B cell (primary cell): ENCODE data around the gene SMTNL2. TPM values are rescaled to one million over a fixed set of nuclear protein-coding genes. Genes with fewer than 3 reads are reported as not detected.

Source experiments
- ATAC-seq: fragments of 200-7000 bp; cut with Tn5 transposase; one replicate; pipeline ENCODE4 v1.10.0; 2021; ENCODE audit warnings: low read depth, mild to moderate bottlenecking, moderate number of reproducible peaks, moderate library complexity
- CTCF ChIA-PET: fragments of 350-600 bp; sonication (Branson Sonifier 250); formaldehyde crosslinking; loops from one replicate; lab custom pipeline; 2021; ENCODE audit warnings: antibody characterized with exemption, inconsistent platforms; lab: Charles Lee
- POLR2A ChIA-PET: fragments of 350-600 bp; sonication (Branson Sonifier 250); formaldehyde crosslinking; loops from one replicate; lab custom pipeline; 2021; ENCODE audit warnings: antibody characterized with exemption; lab: Charles Lee
- DNase-seq: peaks from one replicate; pipeline ENCODE4 v3.0.0; 2013
- H2AFZ ChIP-seq: 2 replicates; pipeline ENCODE4 v1.6.1; 2012; ENCODE audit warnings: mild to moderate bottlenecking, low read depth, low read length; ENCODE audit not compliant: insufficient read depth, poor library complexity, severe bottlenecking
- H3K27ac ChIP-seq, 2 donors: 1 replicate in 1 of 2; 2 replicates in 1 of 2; pipeline ENCODE4 v1.5.1; 2012 to 2013; ENCODE audit warnings: low read length in 2 of 2, mild to moderate bottlenecking in 2 of 2, moderate library complexity in 1 of 2
- H3K27me3 ChIP-seq, 4 experiments: fragments of 200-600 bp in 1 of 4; sonication (generic) in 1 of 4; replicated peaks in 1 of 4; 1 replicate in 2 of 4; 2 replicates in 2 of 4; pipeline versions ENCODE4 v1.6.1 to v1.7.0; 2013 to 2016; ENCODE audit warnings: low read length in 3 of 4, mild to moderate bottlenecking in 2 of 4, mixed read lengths in 1 of 4, moderate library complexity in 1 of 4; ENCODE audit not compliant: insufficient read depth in 4 of 4, control insufficient read depth in 3 of 4; ENCODE audit errors: control extremely low read depth in 1 of 4
- H3K36me3 ChIP-seq, 2 experiments: replicated peaks in 1 of 2; 1 replicate in 1 of 2; 2 replicates in 1 of 2; pipeline versions ENCODE4 v1.6.1 to v1.7.1; 2013; ENCODE audit warnings: low read length in 1 of 2; ENCODE audit not compliant: insufficient read depth in 2 of 2, control insufficient read depth in 1 of 2; ENCODE audit errors: control extremely low read depth in 1 of 2, extremely low read depth in 1 of 2
- H3K4me1 ChIP-seq, 2 donors: fragments of 200-600 bp in 1 of 2; sonication (generic) in 1 of 2; 1 replicate in 1 of 2; 2 replicates in 1 of 2; pipeline versions ENCODE4 v1.5.1 to v1.6.1; 2013 to 2017; ENCODE audit warnings: low read length in 2 of 2; ENCODE audit not compliant: control insufficient read depth in 2 of 2, insufficient read depth in 2 of 2
- H3K4me2 ChIP-seq: replicated peaks from 2 replicates; pipeline ENCODE3; 2012; ENCODE audit warnings: mild to moderate bottlenecking, low read depth, low read length; ENCODE audit not compliant: poor library complexity, severe bottlenecking
- H3K4me3 ChIP-seq, 5 experiments: fragments of 200-600 bp in 1 of 5; sonication (generic) in 1 of 5; 1 replicate in 3 of 5; 2 replicates in 2 of 5; pipeline versions ENCODE4 v1.5.1 to v1.7.0; 2011 to 2016; ENCODE audit warnings: low read length in 4 of 5, mild to moderate bottlenecking in 4 of 5, low read depth in 2 of 5, control low read depth in 1 of 5, moderate library complexity in 1 of 5; ENCODE audit not compliant: insufficient read depth in 1 of 5; ENCODE audit errors: control extremely low read depth in 1 of 5, extremely low read depth in 1 of 5
- H3K79me2 ChIP-seq: fragments of 200-600 bp; sonication (generic); one replicate; pipeline ENCODE4 v1.6.0; 2016; ENCODE audit warnings: low read length; ENCODE audit not compliant: control insufficient read depth, insufficient read depth
- H3K9ac ChIP-seq: fragments of 200-600 bp; sonication (generic); 2 replicates; pipeline ENCODE4 v1.6.1; 2017; ENCODE audit warnings: mild to moderate bottlenecking, low read length, moderate library complexity
- H3K9me3 ChIP-seq, 3 donors: one replicate each; pipeline versions ENCODE4 v1.6.1 to v1.7.1; 2013; ENCODE audit warnings: low read length in 2 of 3; ENCODE audit not compliant: control insufficient read depth in 2 of 3, insufficient read depth in 1 of 3; ENCODE audit errors: control extremely low read depth in 1 of 3
- H4K20me1 ChIP-seq: 2 replicates; pipeline ENCODE4 v1.6.0; 2012; ENCODE audit warnings: mild to moderate bottlenecking, low read length; ENCODE audit not compliant: insufficient read depth, control insufficient read depth, poor library complexity, severe bottlenecking
- H3K27ac Mint-ChIP-seq: one replicate; pipeline ENCODE4 v1.8.0; 2021; ENCODE audit warnings: mixed read lengths
- H3K27me3 Mint-ChIP-seq: one replicate; pipeline ENCODE4 v1.8.0; 2021; ENCODE audit warnings: mixed read lengths
- H3K4me1 Mint-ChIP-seq: one replicate; pipeline ENCODE4 v1.8.0; 2021; ENCODE audit warnings: mixed read lengths
- H3K4me3 Mint-ChIP-seq: one replicate; pipeline ENCODE4 v1.8.0; 2021; ENCODE audit warnings: mixed read lengths
- H3K9me3 Mint-ChIP-seq: one replicate; pipeline ENCODE4 v1.8.0; 2022; ENCODE audit warnings: mixed read lengths; ENCODE audit not compliant: insufficient read depth
- EZH2 ChIP-seq: IDR thresholded peaks from 2 replicates; pipeline ENCODE4 v1.6.1; 2012; ENCODE audit warnings: borderline replicate concordance, low read depth, mild to moderate bottlenecking, moderate library complexity, low read length; ENCODE audit not compliant: insufficient read depth, poor library complexity, severe bottlenecking
- WGBS: methylation state at CpG from one replicate; pipeline ENCODE4 v1.1.5; 2013; ENCODE audit warnings: missing lambda C conversion rate; ENCODE audit not compliant: insufficient coverage; 5-methylcytosine and 5-hydroxymethylcytosine counted together
- intact Hi-C: fragments of 100-400 bp; cut with micrococcal nuclease; formaldehyde crosslinking; loops from one replicate; pipeline ENCODE4 v1.10.0; 2022
- polyA plus RNA-seq: library from polyadenylated mRNA; depleted of rRNA; stranded (reverse); fragments of >200 nt; gene quantifications from 2 replicates; pipeline ENCODE4 v1.2.3, GENCODE V29; 2012
- total RNA-seq, 2 donors: library from RNA; stranded (reverse); fragments of 120-200 nt in 1 of 2; gene quantifications; 1 replicate in 1 of 2; 2 replicates in 1 of 2; pipeline versions ENCODE4 v1.2.3 to v1.2.4, GENCODE V29; 2013 to 2022
- TF ChIP-seq, protein P1 (sequence below): fragments of 200-600 bp; IDR thresholded peaks from one replicate; pipeline ENCODE4 v1.8.0; 2022; ENCODE audit warnings: antibody characterized with exemption, mild to moderate bottlenecking

Gene SMTNL2
- total and polyA plus RNA-seq, 2 donors (not counting 1 experiment from before 2014, with no cell fraction given) = not detected

- no peak overlapping the region for H3K4me3 Mint-ChIP-seq
- ChIA-PET POLR2A (no interaction called here), CTCF (no interaction called here)
- H3K4me2 ChIP-seq = no peak overlapping the region
- no peaks in the 10 kb centered on the region for H3K27me3 ChIP-seq
- peaks cover 0 to 80% of the 10 kb centered on the region in 2 experiments for H3K36me3 ChIP-seq
- intact Hi-C loops = no loop called here
- no peak overlapping the region for H3K9ac ChIP-seq
- H3K4me3 ChIP-seq = no peak overlapping the region
- 91% methylated on average over 18 of the region's 19 CpGs for WGBS
- H3K9me3 ChIP-seq = no peaks in the 10 kb centered on the region
- H2AFZ ChIP-seq = no peak overlapping the region
- no peak for TF ChIP-seq EZH2
- TF ChIP-seq, protein P1, sequence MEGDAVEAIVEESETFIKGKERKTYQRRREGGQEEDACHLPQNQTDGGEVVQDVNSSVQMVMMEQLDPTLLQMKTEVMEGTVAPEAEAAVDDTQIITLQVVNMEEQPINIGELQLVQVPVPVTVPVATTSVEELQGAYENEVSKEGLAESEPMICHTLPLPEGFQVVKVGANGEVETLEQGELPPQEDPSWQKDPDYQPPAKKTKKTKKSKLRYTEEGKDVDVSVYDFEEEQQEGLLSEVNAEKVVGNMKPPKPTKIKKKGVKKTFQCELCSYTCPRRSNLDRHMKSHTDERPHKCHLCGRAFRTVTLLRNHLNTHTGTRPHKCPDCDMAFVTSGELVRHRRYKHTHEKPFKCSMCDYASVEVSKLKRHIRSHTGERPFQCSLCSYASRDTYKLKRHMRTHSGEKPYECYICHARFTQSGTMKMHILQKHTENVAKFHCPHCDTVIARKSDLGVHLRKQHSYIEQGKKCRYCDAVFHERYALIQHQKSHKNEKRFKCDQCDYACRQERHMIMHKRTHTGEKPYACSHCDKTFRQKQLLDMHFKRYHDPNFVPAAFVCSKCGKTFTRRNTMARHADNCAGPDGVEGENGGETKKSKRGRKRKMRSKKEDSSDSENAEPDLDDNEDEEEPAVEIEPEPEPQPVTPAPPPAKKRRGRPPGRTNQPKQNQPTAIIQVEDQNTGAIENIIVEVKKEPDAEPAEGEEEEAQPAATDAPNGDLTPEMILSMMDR = no peak
- no peaks in the 10 kb centered on the region for H3K27me3 Mint-ChIP-seq
- no peak overlapping the region for H3K27ac ChIP-seq
- H3K79me2 ChIP-seq = no peaks in the 10 kb centered on the region
- ATAC-seq (no peak), DNase-seq (no peak)
- no peak overlapping the region for H3K27ac Mint-ChIP-seq
- no peaks in the 10 kb centered on the region for H3K9me3 Mint-ChIP-seq
- no peaks in the 10 kb centered on the region for H4K20me1 ChIP-seq
- no peaks in the 10 kb centered on the region for H3K4me1 Mint-ChIP-seq
- H3K4me1 ChIP-seq = no peaks in the 10 kb centered on the region
Measured at GRCh38 chr17:4543557-4544026, 40.7 kb upstream of the SMTNL2 start.

DNA sequence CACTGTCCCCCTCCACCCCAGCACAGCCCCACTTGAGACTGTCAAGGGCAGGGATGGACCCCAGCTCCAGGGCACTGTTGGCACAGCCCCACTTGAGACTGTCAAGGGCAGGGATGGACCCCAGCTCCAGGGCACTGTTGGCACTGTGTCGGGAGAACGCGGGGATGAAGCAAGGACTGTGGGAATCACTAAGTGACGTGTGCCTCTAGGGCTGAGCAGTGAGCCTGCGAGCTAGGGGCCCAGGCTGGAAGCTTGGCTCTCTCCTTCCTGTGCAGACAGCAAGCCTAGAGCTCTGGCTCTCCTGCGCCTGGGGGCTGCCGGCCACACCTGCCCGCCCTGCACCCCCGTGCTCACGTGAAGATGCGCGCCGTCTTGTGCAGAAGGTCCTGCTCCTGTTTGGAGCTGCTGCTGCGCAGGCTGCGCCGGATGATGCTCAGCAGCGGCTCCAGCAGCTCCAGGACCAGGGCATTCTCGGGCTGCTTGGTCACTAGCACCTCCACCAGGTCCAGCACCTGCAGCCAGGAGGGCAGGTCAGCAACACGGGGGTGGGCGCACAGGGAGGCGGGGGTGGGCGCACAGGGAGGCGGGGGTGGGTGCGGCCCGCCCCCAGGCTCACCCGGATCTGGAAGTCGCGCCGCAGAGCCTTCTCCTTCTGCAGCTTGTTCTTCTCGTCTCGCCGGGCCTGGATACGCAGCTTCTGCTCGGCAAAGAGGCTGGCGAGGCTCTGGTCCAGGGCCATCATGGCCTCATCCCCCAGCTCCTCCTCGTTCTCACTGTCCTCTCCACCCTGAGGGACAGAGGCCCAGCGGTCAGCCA is 40.0 kb upstream of the SMTNL2 start:
- no peaks in the 10 kb centered on the region for H4K20me1 ChIP-seq
- no peak overlapping the region for H3K27ac ChIP-seq
- H3K36me3 ChIP-seq = peaks cover 0 to 83% of the 10 kb centered on the region in 2 experiments
- POLR2A ChIA-PET = interaction anchor here (0.6 kb wide), 1 partner anchor 137 kb away, joined by 3 read pairs; no protein-coding TSS in a partner anchor
- intact Hi-C loops = no loop called here
- Mint-ChIP-seq H3K27me3 (no peaks in the 10 kb centered on the region), H3K4me1 (no peaks in the 10 kb centered on the region), H3K9me3 (no peaks in the 10 kb centered on the region), H3K27ac (no peak overlapping the region), H3K4me3 (no peak overlapping the region)
- no peak overlapping the region for H3K9ac ChIP-seq
- no peaks in the 10 kb centered on the region for H3K4me1 ChIP-seq
- H3K4me2 ChIP-seq = no peak overlapping the region
- WGBS = 96% methylated on average over 36 of the region's 37 CpGs
- no peak for ATAC-seq
- H3K79me2 ChIP-seq = no peaks in the 10 kb centered on the region
- no peak overlapping the region for H3K4me3 ChIP-seq
- DNase-seq = no peak
- H2AFZ ChIP-seq = no peak overlapping the region
- H3K27me3 ChIP-seq = no peaks in the 10 kb centered on the region
- TF ChIP-seq EZH2 = no peak
- CTCF ChIA-PET = no interaction called here
- no peaks in the 10 kb centered on the region for H3K9me3 ChIP-seq
